HepG2 (cell line): ENCODE results near the gene STIP1. TPM values are rescaled to one million over a fixed set of nuclear protein-coding genes. Genes with fewer than 3 reads are reported as not detected.
A peak's percentile ranks its signal among the peaks of the same experiment; 100 is the strongest.

Source experiments
- ATAC-seq: fragments of 200-7000 bp; cut with Tn5 transposase; 3 replicates; pipeline ENCODE4 v1.9.1; 2020; ENCODE audit warnings: mild to moderate bottlenecking, moderate library complexity
- BruUV-seq: library from RNA; stranded (reverse); fragments of 400-500 nt; replicated peaks from 2 replicates; lab custom pipeline; 2021; lab: Mats Ljungman, UMichigan
- CTCF ChIA-PET: fragments of 300-600 bp; formaldehyde crosslinking; extraction: SDS; loops from one replicate; lab custom pipeline; 2021; ENCODE audit warnings: low total read pairs, inconsistent platforms, low intra/inter-chr PET ratio; lab: Yijun Ruan, JAX
- POLR2A ChIA-PET: fragments of 350-600 bp; sonication (Branson Sonifier 250); formaldehyde crosslinking; loops from one replicate; lab custom pipeline; 2020; ENCODE audit warnings: antibody characterized with exemption, inconsistent platforms; lab: Yijun Ruan, JAX
- DNase-seq: peaks from one replicate; pipeline ENCODE4 v3.0.0-alpha.2; 2015; ENCODE audit warnings: low spot score
- FAIRE-seq: peaks from 3 replicates; lab custom pipeline; 2011; peaks lifted over from hg19 to GRCh38; lab: Jason Lieb, UNC
- H2AFZ ChIP-seq: one replicate; pipeline ENCODE4 v1.6.1; 2011; ENCODE audit warnings: low read length, inconsistent platforms
- H3K27ac ChIP-seq: fragments of 300-600 bp; 3 replicates; pipeline ENCODE4 v1.8.0; 2011; ENCODE audit warnings: mixed run types, mild to moderate bottlenecking, mixed read lengths, low read length, inconsistent platforms; ENCODE audit not compliant: insufficient read depth; ENCODE audit errors: extremely low read length
- H3K27me3 ChIP-seq, 2 experiments: fragments of 200-600 bp in 1 of 2; 2 replicates in 1 of 2; 3 replicates in 1 of 2; pipeline versions ENCODE4 v1.6.0 to v1.8.0; 2011; ENCODE audit warnings: low read length in 2 of 2, mild to moderate bottlenecking in 2 of 2, moderate library complexity in 2 of 2, inconsistent platforms in 1 of 2; ENCODE audit not compliant: insufficient read depth in 2 of 2, control insufficient read depth in 1 of 2
- H3K36me3 ChIP-seq, 2 experiments: fragments of 200-600 bp in 1 of 2; replicated peaks in 1 of 2; 2 replicates in 1 of 2; 3 replicates in 1 of 2; pipeline versions ENCODE4 v1.5.1 to v1.8.0; 2011; ENCODE audit warnings: low read length in 2 of 2, inconsistent platforms in 1 of 2; ENCODE audit not compliant: insufficient read depth in 2 of 2, control insufficient read depth in 1 of 2
- H3K4me1 ChIP-seq: 2 replicates; pipeline ENCODE4 v1.5.1; 2012; ENCODE audit warnings: low read length, inconsistent platforms; ENCODE audit not compliant: insufficient read depth
- H3K4me2 ChIP-seq: 2 replicates; pipeline ENCODE4 v1.6.0; 2011; ENCODE audit warnings: low read depth, low read length, inconsistent platforms
- H3K4me3 ChIP-seq, 3 experiments: fragments of 200-600 bp in 1 of 3; sonication (generic), shearing (Covaris generic) in 1 of 3; replicated peaks in 1 of 3; 2 replicates each; pipeline ENCODE4 v1.5.1; 2011 to 2016; ENCODE audit warnings: low read length in 3 of 3, inconsistent platforms in 2 of 3, low read depth in 2 of 3, mild to moderate bottlenecking in 2 of 3, control low read depth in 1 of 3, mixed read lengths in 1 of 3; ENCODE audit not compliant: insufficient read depth in 1 of 3
- H3K79me2 ChIP-seq: one replicate; pipeline ENCODE4 v1.6.1; 2011; ENCODE audit warnings: low read length, inconsistent platforms; ENCODE audit not compliant: insufficient read depth
- H3K9ac ChIP-seq: 2 replicates; pipeline ENCODE4 v1.6.0; 2011; ENCODE audit warnings: mild to moderate bottlenecking, low read depth, low read length, inconsistent platforms; ENCODE audit not compliant: insufficient read depth
- H3K9me3 ChIP-seq: 2 replicates; pipeline ENCODE4 v1.5.1; 2012; ENCODE audit warnings: mild to moderate bottlenecking, low read length
- H4K20me1 ChIP-seq: 2 replicates; pipeline ENCODE4 v1.6.0; 2011; ENCODE audit warnings: inconsistent platforms, mild to moderate bottlenecking, low read length, moderate library complexity; ENCODE audit not compliant: insufficient read depth
- CCAR2 ChIP-seq: fragments of 200-400 bp; formaldehyde crosslinking; optimal IDR thresholded peaks from 2 replicates; pipeline ENCODE3; 2018; ENCODE audit warnings: low read depth, mild to moderate bottlenecking, low read length, moderate library complexity
- DMTF1 ChIP-seq: sonication (generic); formaldehyde crosslinking; IDR thresholded peaks from 2 replicates; pipeline ENCODE4 v1.4.0; 2020; ENCODE audit warnings: mild to moderate bottlenecking, missing genetic modification reagents
- DPF2 ChIP-seq: sonication (generic); formaldehyde crosslinking; IDR thresholded peaks from 2 replicates; pipeline ENCODE4 v1.4.0; 2020; ENCODE audit warnings: mild to moderate bottlenecking, low read depth, missing genetic modification reagents, borderline replicate concordance
- ELK4 ChIP-seq: sonication (generic); formaldehyde crosslinking; IDR thresholded peaks from 2 replicates; pipeline ENCODE4 v1.9.0; 2021; ENCODE audit warnings: missing genetic modification reagents, borderline replicate concordance
- FOXO1 ChIP-seq: sonication (generic); formaldehyde crosslinking; IDR thresholded peaks from 2 replicates; pipeline ENCODE4 v1.4.0; 2020; ENCODE audit warnings: missing genetic modification reagents
- GATAD2A ChIP-seq: IDR thresholded peaks from 2 replicates; pipeline ENCODE4 v1.6.1; 2016
- HNRNPK ChIP-seq: fragments of 200-400 bp; formaldehyde crosslinking; IDR thresholded peaks from 2 replicates; pipeline ENCODE4 v1.6.1; 2018; ENCODE audit warnings: low read length, low read depth, moderate library complexity, mild to moderate bottlenecking; ENCODE audit not compliant: poor library complexity, severe bottlenecking
- KDM3A ChIP-seq: IDR thresholded peaks from 2 replicates; pipeline ENCODE4 v1.6.1; 2018; ENCODE audit warnings: low read depth, missing compliant biosample characterization
- PHF5A ChIP-seq: IDR thresholded peaks from one replicate; pipeline ENCODE4 v1.6.1; 2018; ENCODE audit warnings: low read depth, missing genetic modification reagents; ENCODE audit not compliant: unreplicated experiment
- SETDB1 ChIP-seq: sonication (generic); formaldehyde crosslinking; IDR thresholded peaks from 2 replicates; pipeline ENCODE4 v1.5.1; 2020; ENCODE audit warnings: missing genetic modification reagents, mild to moderate bottlenecking, borderline replicate concordance
- SMAD3 ChIP-seq: sonication (generic); formaldehyde crosslinking; IDR thresholded peaks from 2 replicates; pipeline ENCODE4 v1.4.0; 2020; ENCODE audit warnings: missing genetic modification reagents
- ZBTB10 ChIP-seq: sonication (generic); formaldehyde crosslinking; IDR thresholded peaks from 2 replicates; pipeline ENCODE4 v1.4.0; 2020; ENCODE audit warnings: missing genetic modification reagents, borderline replicate concordance
- ZNF234 ChIP-seq: sonication (generic); formaldehyde crosslinking; conservative IDR thresholded peaks from 2 replicates; pipeline ENCODE4 v1.5.1; 2020; ENCODE audit warnings: mild to moderate bottlenecking, missing genetic modification reagents
- ZNF3 ChIP-seq: IDR thresholded peaks from 2 replicates; pipeline ENCODE4 v1.7.0; 2017; ENCODE audit warnings: inconsistent platforms
- ZNF660 ChIP-seq: sonication (generic); formaldehyde crosslinking; IDR thresholded peaks from 2 replicates; pipeline ENCODE4 v1.5.1; 2020; ENCODE audit warnings: mild to moderate bottlenecking, low read depth, missing genetic modification reagents, borderline replicate concordance
- ZNF850 ChIP-seq: sonication (generic); formaldehyde crosslinking; conservative IDR thresholded peaks from 2 replicates; pipeline ENCODE4 v1.9.0; 2021; ENCODE audit warnings: mild to moderate bottlenecking, missing genetic modification reagents
- WGBS: methylation state at CpG from one replicate; pipeline ENCODE4 v1.1.6; 2017; ENCODE audit warnings: low lambda C conversion rate; 5-methylcytosine and 5-hydroxymethylcytosine counted together
- in situ Hi-C: cut with HindIII; loops from 2 replicates; pipeline ENCODE4 v1.10.0; 2017; ENCODE audit warnings: low pct_unique_long_range_greater_than_20kb; ENCODE audit not compliant: extremely low pct_ligation_motif_present
- intact Hi-C: fragments of 100-400 bp; cut with micrococcal nuclease; formaldehyde crosslinking; loops from one replicate; pipeline ENCODE4 v1.10.0; 2022; ENCODE audit not compliant: unreplicated experiment
- polyA plus RNA-seq, 8 experiments: library from polyadenylated mRNA; depleted of rRNA in 3 of 8; stranded (reverse) in 7 of 8; unstranded in 1 of 8; fragments of >200 nt; fragmentation: Illumina TruSeq in 4 of 8; extraction: Trizol in 4 of 8; gene quantifications; 2 replicates each; pipeline versions ENCODE4 v1.2.1 to v1.2.3, GENCODE V29; 2011 to 2016; ENCODE audit warnings: low read depth in 4 of 8, missing spikeins in 1 of 8, mixed read lengths in 1 of 8; ENCODE audit not compliant: insufficient read depth in 1 of 8
- total RNA-seq, 5 experiments: library from RNA; depleted of rRNA; stranded (reverse); fragments of >200 nt; fragmentation: Illumina TruSeq; extraction: Trizol; gene quantifications; 2 replicates each; pipeline ENCODE4 v1.2.3, GENCODE V29; 2016; ENCODE audit warnings: low read depth in 1 of 5

STIP1 gene
- total and polyA plus RNA-seq, 2 of the 13 experiments (the other 11 are each of a cell fraction or from before 2014, with no cell fraction given): 81.1 to 217 TPM

GRCh38 chr11:64218628-64219353 is 32.8 kb downstream of the STIP1 start:
- H3K79me2 ChIP-seq: no peaks in the 10 kb centered on the region
- H4K20me1 ChIP-seq: no peaks in the 10 kb centered on the region
- no peaks in the 10 kb centered on the region for H3K36me3 ChIP-seq
- H3K4me1 ChIP-seq: peaks cover 32% of the 10 kb centered on the region
- BruUV-seq: no TSS peak
- no peak overlapping the region for H2AFZ ChIP-seq
- FAIRE-seq (no peak), DNase-seq (no peak), ATAC-seq (peak; percentile 78)
- WGBS: 27% methylated on average over 5 of the region's 11 CpGs
- CTCF ChIA-PET: no interaction called here
- H3K4me2 ChIP-seq: peak overlapping the region; percentile 50; the same call in 1 of the 2 replicates
- intact Hi-C loops: no loop called here
- no peak overlapping the region for H3K4me3 ChIP-seq
- POLR2A ChIA-PET: interaction anchor here (0.8 to 1.3 kb wide), 2 partner anchors 8 to 33 kb away, joined by 3 read pairs; partner anchors contain the start of genes NUDT22 and STIP1
- no peak overlapping the region for H3K27ac ChIP-seq
- no peaks in the 10 kb centered on the region for H3K9me3 ChIP-seq
- in situ Hi-C loops: no loop called here
- no peaks in the 10 kb centered on the region for H3K27me3 ChIP-seq
- no peak overlapping the region for H3K9ac ChIP-seq
- no peak for TF ChIP-seq KDM3A (CRISPR knock-in tag)
- no peak for TF ChIP-seq ZNF234 (CRISPR knock-in tag)
- TF ChIP-seq ZNF3 (CRISPR knock-in tag): no peak
- no peak for TF ChIP-seq DMTF1 (CRISPR knock-in tag)
- TF ChIP-seq FOXO1 (CRISPR knock-in tag): peak; percentile 43; the same call in 1 of the 2 replicates
- TF ChIP-seq ZNF850 (CRISPR knock-in tag): no peak
- no peak for TF ChIP-seq HNRNPK
- TF ChIP-seq CCAR2: no peak
- TF ChIP-seq SMAD3 (CRISPR knock-in tag): no peak
- TF ChIP-seq PHF5A (CRISPR knock-in tag): no peak
- TF ChIP-seq ZBTB10: no peak
- no peak for TF ChIP-seq ZNF660 (CRISPR knock-in tag)
- TF ChIP-seq ELK4 (CRISPR knock-in tag): no peak
- TF ChIP-seq SETDB1: no peak
- no peak for TF ChIP-seq DPF2 (CRISPR knock-in tag)
- peak; percentile 73 for TF ChIP-seq GATAD2A
